HepG2 (cell line): ENCODE measurements around the gene STC2.

Source experiments
- JUNB ChIP-seq: sonication (generic); formaldehyde crosslinking; IDR thresholded peaks from 2 replicates; pipeline ENCODE4 v1.8.0; 2022; ENCODE audit warnings: missing genetic modification reagents, mild to moderate bottlenecking, borderline replicate concordance
- ZBTB1 ChIP-seq: sonication (generic); formaldehyde crosslinking; IDR thresholded peaks from 2 replicates; pipeline ENCODE4 v1.4.0; 2020; ENCODE audit warnings: missing genetic modification reagents, borderline replicate concordance

GRCh38 chr5:173265433-173265832 is 62.8 kb downstream of the STC2 start:
- TF ChIP-seq ZBTB1 (CRISPR knock-in tag) (no peak), JUNB (CRISPR knock-in tag) (no peak)
